Tibial artery (tissue), 4 donors: ENCODE measurements around the gene STAM.
A peak's percentile ranks its signal among the peaks of the same experiment; 100 is the strongest.
"Not testable (repeated sequence)": the region's sequence is repeated elsewhere in the genome, so short reads cannot be mapped to it uniquely, and the experiment has no call there.

ENCODE experiments used
- DNase-seq, 2 donors: peaks; one replicate each; pipeline ENCODE4 v3.0.0-alpha.2; 2019
- H3K27ac ChIP-seq, 2 donors: fragments of 200-600 bp; sonication (generic) in 1 of 2; 1 replicate in 1 of 2; 2 replicates in 1 of 2; pipeline ENCODE4 v1.5.1; 2018 to 2019; ENCODE audit warnings: mild to moderate bottlenecking in 1 of 2
- H3K27me3 ChIP-seq, 2 donors: fragments of 200-600 bp; sonication (generic) in 1 of 2; one replicate each; pipeline versions ENCODE4 v1.5.1 to v1.6.0; 2016 to 2019
- H3K36me3 ChIP-seq, 3 donors: fragments of 200-600 bp; sonication (generic) in 2 of 3; one replicate each; pipeline ENCODE4 v1.5.1; 2016 to 2019; ENCODE audit warnings: mild to moderate bottlenecking in 2 of 3
- H3K4me1 ChIP-seq, 4 donors: fragments of 200-600 bp; sonication (generic) in 2 of 4; 1 replicate in 3 of 4; 2 replicates in 1 of 4; pipeline ENCODE4 v1.5.1; 2016 to 2019
- H3K4me3 ChIP-seq, 2 donors: fragments of 200-600 bp; sonication (generic) in 1 of 2; 1 replicate in 1 of 2; 2 replicates in 1 of 2; pipeline ENCODE4 v1.5.1; 2018 to 2019; ENCODE audit warnings: mild to moderate bottlenecking in 2 of 2
- H3K9me3 ChIP-seq, 3 donors: fragments of 200-600 bp; sonication (generic) in 1 of 3; one replicate each; pipeline ENCODE4 v1.5.1; 2016 to 2019
- CTCF ChIP-seq, 2 experiments: fragments of 200-600 bp in 1 of 2; fragments of 450-650 bp in 1 of 2; IDR thresholded peaks; one replicate each; pipeline ENCODE4 v1.5.1; 2017 to 2019; ENCODE audit warnings: antibody characterized with exemption in 2 of 2, mild to moderate bottlenecking in 1 of 2, moderate library complexity in 1 of 2
- intact Hi-C: fragments of 100-400 bp; cut with DNase I; formaldehyde crosslinking; loops from one replicate; pipeline ENCODE4 v1.15.0; 2023; ENCODE audit warnings: low total_unique reads

STAM gene

GRCh38 chr10:17617031-17617911, 26.7 kb upstream of the STAM start, which contains the start of gene HACD1:
TSS of gene HACD1 (minus strand) at chr10:17617374. CDS start at chr10:17617339, 35 bp downstream.
- no peaks in the 10 kb centered on the region for H3K9me3 ChIP-seq
- TF ChIP-seq CTCF (IDR thresholded peaks at IDR 0.05): no peak
- peak within 1 kb of the TSS; percentile 87 to 93 for H3K4me3 ChIP-seq
- peaks cover 0 to 4% (median 0%) of the 10 kb centered on the region in 3 donors for H3K36me3 ChIP-seq
- intact Hi-C loops: no loop called here
- no peaks in the 10 kb centered on the region for H3K27me3 ChIP-seq
- peak; percentile 40 to 81 for DNase-seq
- H3K4me1 ChIP-seq: peaks cover 0 to 38% (median 12%) of the 10 kb centered on the region in 4 donors
- peak within 1 kb of the TSS; percentile 95 to 97 for H3K27ac ChIP-seq

- intact Hi-C loops: no loop called here
- Histone ChIP-seq H3K9me3 (no peaks in the 10 kb centered on the region), H3K27me3 (no peaks in the 10 kb centered on the region), H3K27ac (no peak overlapping the region), H3K4me1 (peaks cover 0 to 8% (median 2%) of the 10 kb centered on the region in 4 donors), H3K4me3 (no peak overlapping the region), H3K36me3 (no peaks in the 10 kb centered on the region)
- no peak for TF ChIP-seq CTCF (IDR thresholded peaks at IDR 0.05)
- DNase-seq: no peak
Measured at GRCh38 chr10:17622061-17622460, 21.9 kb upstream of the STAM start.

- H3K4me1 ChIP-seq: no peaks in the 10 kb centered on the region
- TF ChIP-seq CTCF (IDR thresholded peaks at IDR 0.05): no peak
- H3K27ac ChIP-seq: no peak overlapping the region
- no peak overlapping the region for H3K4me3 ChIP-seq
- H3K36me3 ChIP-seq: no peaks in the 10 kb centered on the region
- no peak for DNase-seq
- no peaks in the 10 kb centered on the region for H3K27me3 ChIP-seq
- intact Hi-C loops: no loop called here
- no peaks in the 10 kb centered on the region for H3K9me3 ChIP-seq
Measured at GRCh38 chr10:17624996-17625395, 19.0 kb upstream of the STAM start.

GRCh38 chr10:17626656-17627055, 17.3 kb upstream of the STAM start:
- TF ChIP-seq CTCF (IDR thresholded peaks at IDR 0.05): no peak
- Histone ChIP-seq H3K27me3 (no peaks in the 10 kb centered on the region), H3K4me1 (no peaks in the 10 kb centered on the region), H3K27ac (no peak overlapping the region), H3K9me3 (no peaks in the 10 kb centered on the region), H3K36me3 (no peaks in the 10 kb centered on the region), H3K4me3 (no peak overlapping the region)
- no peak for DNase-seq
- intact Hi-C loops: no loop called here

- H3K9me3 ChIP-seq, H3K27me3 ChIP-seq, H3K27ac ChIP-seq, H3K36me3 ChIP-seq, DNase-seq, H3K4me1 ChIP-seq, H3K4me3 ChIP-seq, intact Hi-C loops: not testable (repeated sequence)
Measured at GRCh38 chr10:17632590-17632989, 11.4 kb upstream of the STAM start.

- TF ChIP-seq CTCF (IDR thresholded peaks at IDR 0.05): no peak
- H3K27me3 ChIP-seq: no peaks in the 10 kb centered on the region
- H3K4me3 ChIP-seq: no peak overlapping the region
- no peaks in the 10 kb centered on the region for H3K9me3 ChIP-seq
- no peak for DNase-seq
- no peaks in the 10 kb centered on the region for H3K4me1 ChIP-seq
- H3K36me3 ChIP-seq: no peaks in the 10 kb centered on the region
- no peak overlapping the region for H3K27ac ChIP-seq
- intact Hi-C loops: no loop called here
Measured at GRCh38 chr10:17633353-17633752, 10.6 kb upstream of the STAM start.
